Measurements from ENCODE around the gene TFDP2. TPM values are rescaled to one million over a fixed set of nuclear protein-coding genes. Genes with fewer than 3 reads are reported as not detected.

The TFDP2 gene
- total RNA-seq, 1 donor from 2014 or later, result 36.7 TPM

DNA sequence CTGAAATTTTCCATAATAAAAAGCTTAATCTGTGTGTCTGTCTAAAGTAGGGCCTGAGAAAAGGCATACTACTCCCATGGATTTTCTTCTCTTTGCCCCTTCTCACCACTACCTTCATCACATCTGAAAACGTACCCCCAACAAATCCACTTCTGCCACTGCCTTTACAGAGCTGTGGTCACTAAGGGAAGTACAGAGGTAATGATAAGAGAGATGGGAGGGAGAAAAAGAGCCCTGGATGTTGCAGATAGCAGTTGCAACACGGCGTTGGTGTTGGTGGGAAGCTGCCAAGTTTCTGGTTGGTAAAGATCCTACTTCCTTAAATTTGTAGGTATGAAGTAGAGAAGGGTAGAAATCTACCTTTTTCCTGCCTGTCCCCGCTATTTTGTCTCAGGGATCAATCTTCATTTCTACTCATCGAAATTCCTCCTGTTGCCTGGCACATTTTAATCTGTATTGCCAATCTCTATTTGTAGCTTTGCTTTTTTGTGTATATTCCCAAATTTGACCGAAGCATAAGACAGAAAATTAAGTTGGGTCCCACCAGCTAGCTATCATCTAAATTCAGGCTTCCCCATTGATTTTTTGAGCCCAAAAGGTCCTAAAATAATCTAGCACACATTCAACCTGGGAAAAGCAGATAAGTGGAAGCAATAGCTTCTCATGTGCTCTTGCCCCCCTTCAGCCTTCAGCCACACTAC, 102.9 kb downstream of the TFDP2 start:
- no peak for DNase-seq (ENCODE audit: low spot score)

DNA sequence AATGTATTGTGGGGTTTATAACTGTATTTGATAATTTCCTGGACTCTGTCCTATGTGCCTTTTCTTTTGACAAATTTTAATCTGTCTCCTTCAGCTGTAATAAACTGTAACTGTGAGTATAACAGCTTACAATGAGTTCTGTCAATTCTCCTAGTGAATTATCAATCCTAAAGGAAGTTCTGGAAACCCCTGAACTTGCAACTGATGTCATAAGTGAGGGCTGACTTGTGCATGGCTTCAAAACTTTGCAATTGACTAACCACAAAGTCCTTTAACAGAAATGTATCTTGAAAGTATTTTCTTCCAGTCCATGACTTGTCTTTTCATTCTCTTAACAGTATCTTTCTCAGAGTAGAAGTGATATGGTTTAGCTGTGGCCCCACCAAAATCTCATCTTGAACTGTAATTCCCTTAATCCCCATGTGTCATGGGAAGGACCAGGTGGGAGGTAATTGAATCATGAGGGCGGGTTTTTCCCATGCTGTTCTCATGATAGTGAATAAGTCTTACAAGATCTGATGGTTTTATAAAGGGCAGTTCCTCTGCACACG, 108.3 kb downstream of the TFDP2 start:
- H3K9me3 Mint-ChIP-seq, result no peaks in the 10 kb centered on the region
- no peaks in the 10 kb centered on the region for H3K36me3 Mint-ChIP-seq (ENCODE audit: low read depth)

More for the DNA sequence above, 102.9 kb downstream of the TFDP2 start:
- no peaks in the 10 kb centered on the region for H3K9me3 Mint-ChIP-seq
- no peaks in the 10 kb centered on the region for H3K36me3 Mint-ChIP-seq (ENCODE audit: low read depth)
- no peaks in the 10 kb centered on the region for H3K27me3 Mint-ChIP-seq (ENCODE audit: low read depth)
- no peak overlapping the region for H3K4me3 Mint-ChIP-seq (ENCODE audit: low read depth)
- intact Hi-C loops (cut with micrococcal nuclease), result no loop called here
- peaks cover under 1% of the 10 kb centered on the region for H3K4me1 Mint-ChIP-seq (ENCODE audit: low read depth)
- no peak overlapping the region for H3K27ac Mint-ChIP-seq

DNA sequence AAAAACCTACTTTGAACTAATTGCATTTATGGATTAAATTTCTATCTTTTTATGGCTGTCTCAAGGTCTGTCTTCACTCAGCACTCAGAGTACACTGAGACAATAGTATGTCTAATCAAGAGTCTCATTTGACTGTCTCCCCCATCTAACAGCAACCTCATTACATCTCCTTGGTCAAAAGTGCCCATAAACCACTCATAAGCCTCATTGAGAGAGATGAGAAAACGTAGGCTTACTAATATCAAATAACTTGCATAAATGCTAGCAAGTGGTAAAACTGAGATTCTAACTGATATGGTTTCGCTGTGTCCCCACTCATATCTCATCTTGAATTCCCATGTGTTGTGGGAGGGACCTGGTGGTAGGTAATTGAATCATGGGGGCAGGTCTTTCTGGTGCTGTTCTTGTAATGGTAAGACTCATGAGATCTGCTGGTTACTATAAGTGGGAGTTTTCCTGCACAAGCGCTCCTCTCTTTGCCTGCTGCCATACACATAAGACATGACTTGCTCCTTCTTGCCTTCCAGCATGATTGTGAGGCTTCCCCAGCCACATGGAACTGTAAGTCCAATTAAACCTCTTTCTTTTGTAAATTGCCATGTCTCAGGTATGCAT, 113.9 kb downstream of the TFDP2 start:
- H3K9me3 Mint-ChIP-seq, result no peaks in the 10 kb centered on the region
- H3K36me3 Mint-ChIP-seq (ENCODE audit: low read depth), result no peaks in the 10 kb centered on the region
- H3K27me3 Mint-ChIP-seq (ENCODE audit: low read depth), result peaks cover 2% of the 10 kb centered on the region
- no peak overlapping the region for H3K27ac Mint-ChIP-seq
- DNase-seq (ENCODE audit: low spot score), result no peak
- H3K4me1 Mint-ChIP-seq (ENCODE audit: low read depth), result peaks cover 5% of the 10 kb centered on the region
- no peak overlapping the region for H3K4me3 Mint-ChIP-seq (ENCODE audit: low read depth)
- intact Hi-C loops (cut with micrococcal nuclease), result no loop called here

More for the DNA sequence above, 108.3 kb downstream of the TFDP2 start:
- Mint-ChIP-seq H3K27me3 (ENCODE audit: low read depth) (peaks cover 2% of the 10 kb centered on the region), H3K4me1 (ENCODE audit: low read depth) (peaks cover 6% of the 10 kb centered on the region), H3K27ac (no peak overlapping the region), H3K4me3 (ENCODE audit: low read depth) (no peak overlapping the region)
- no peak for DNase-seq (ENCODE audit: low spot score)
- intact Hi-C loops (cut with micrococcal nuclease), result no loop called here

DNA sequence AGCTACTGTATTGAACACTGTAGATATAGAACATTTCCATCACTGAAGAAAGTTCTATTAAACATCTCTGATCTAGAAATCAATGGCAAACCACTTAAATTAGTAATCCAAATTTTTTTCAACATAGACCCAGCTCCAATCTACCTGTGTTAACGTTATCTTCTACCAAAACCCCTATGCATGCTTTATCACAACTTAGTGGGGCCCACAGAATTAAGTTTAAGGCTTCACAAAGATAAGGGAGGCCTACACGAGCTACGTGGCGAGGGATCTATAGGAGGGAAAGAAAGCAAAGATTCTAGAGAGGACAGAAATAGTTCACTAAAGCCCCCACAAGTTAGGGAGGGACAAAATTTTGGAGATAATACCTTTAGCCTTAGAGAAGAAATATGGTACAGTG, 116.1 kb downstream of the TFDP2 start:
- Mint-ChIP-seq H3K9me3 (no peaks in the 10 kb centered on the region), H3K27ac (no peak overlapping the region), H3K4me3 (ENCODE audit: low read depth) (no peak overlapping the region), H3K27me3 (ENCODE audit: low read depth) (no peaks in the 10 kb centered on the region), H3K4me1 (ENCODE audit: low read depth) (peaks cover 18% of the 10 kb centered on the region), H3K36me3 (ENCODE audit: low read depth) (no peaks in the 10 kb centered on the region)
- DNase-seq (ENCODE audit: low spot score), result no peak
- intact Hi-C loops (cut with micrococcal nuclease), result no loop called here

DNA sequence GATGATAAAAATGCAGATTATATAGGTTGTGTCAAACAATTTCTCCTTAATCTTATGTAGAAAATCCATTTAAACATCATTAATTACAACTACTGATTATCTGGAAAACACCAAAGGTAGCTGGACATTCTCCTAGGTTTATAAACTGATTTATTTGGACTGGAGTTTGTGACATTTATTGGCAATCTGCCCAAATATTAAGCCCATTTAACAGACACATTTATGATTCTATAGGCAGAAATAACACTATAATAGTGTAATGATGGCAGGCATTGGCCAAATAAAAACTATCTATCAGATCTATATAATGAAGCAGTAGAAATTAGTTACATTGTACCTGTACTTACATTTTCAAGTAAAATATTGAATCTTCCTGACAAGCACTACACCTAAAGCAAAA, 117.8 kb downstream of the TFDP2 start:
- no peaks in the 10 kb centered on the region for H3K9me3 Mint-ChIP-seq
- intact Hi-C loops (cut with micrococcal nuclease), result no loop called here

DNA sequence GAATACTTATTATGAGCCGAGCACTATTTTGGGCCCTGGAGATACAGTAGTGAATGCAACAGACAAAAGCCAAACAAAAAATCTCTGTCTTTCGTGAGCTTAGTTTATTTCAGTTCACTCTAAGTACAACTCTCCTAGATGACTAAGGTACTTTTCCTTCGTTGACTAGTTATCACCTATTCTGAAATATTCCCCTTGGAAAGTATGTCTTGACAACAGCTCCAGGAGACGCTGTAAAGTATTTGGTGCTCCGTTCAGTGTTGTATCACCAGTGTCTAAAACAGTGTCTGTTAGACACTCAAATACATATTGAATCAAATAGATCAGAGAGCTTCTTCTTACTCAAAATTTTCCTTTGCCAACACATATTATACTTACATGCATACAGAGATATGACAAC, 119.6 kb downstream of the TFDP2 start:
- H3K4me1 Mint-ChIP-seq (ENCODE audit: low read depth), result peaks cover 27% of the 10 kb centered on the region
- intact Hi-C loops (cut with micrococcal nuclease), result loop anchor here (5.0 to 10.0 kb wide), 2 partner anchors 198 to 545 kb away; partner anchors contain the start of genes ATR and GK5

More for the DNA sequence above, 117.8 kb downstream of the TFDP2 start:
- H3K27ac Mint-ChIP-seq, result no peak overlapping the region
- H3K4me3 Mint-ChIP-seq (ENCODE audit: low read depth), result no peak overlapping the region
- peaks cover 29% of the 10 kb centered on the region for H3K4me1 Mint-ChIP-seq (ENCODE audit: low read depth)
- no peaks in the 10 kb centered on the region for H3K36me3 Mint-ChIP-seq (ENCODE audit: low read depth)
- H3K27me3 Mint-ChIP-seq (ENCODE audit: low read depth), result no peaks in the 10 kb centered on the region
- no peak for DNase-seq (ENCODE audit: low spot score)

DNA sequence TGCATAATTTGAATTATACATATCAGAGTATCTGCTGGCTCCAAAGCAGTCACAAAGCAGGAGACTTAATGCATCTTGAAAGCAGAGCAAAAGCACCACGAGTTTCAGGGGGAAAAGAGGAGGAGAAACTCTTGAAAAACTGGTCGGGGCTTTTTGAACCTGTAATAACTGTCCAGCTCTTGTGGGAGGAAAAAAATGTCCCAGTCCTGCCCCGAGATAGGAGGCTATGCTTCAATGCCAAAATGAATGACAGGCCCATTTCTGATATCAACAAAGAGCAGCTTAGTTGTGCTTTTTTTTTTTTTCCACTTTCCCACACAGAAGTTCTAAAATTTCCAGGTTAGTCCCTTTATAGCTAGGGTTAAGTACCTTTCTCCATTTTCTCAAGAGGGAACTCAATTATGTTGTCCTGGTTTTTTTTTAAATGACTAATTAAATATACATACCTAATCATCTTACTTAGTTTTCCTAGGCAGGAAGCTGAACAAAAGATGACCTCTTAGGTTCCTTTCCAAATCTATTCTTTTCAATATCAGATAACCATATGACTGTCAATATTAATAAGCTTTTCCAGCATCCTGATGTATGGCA, 120.2 kb downstream of the TFDP2 start:
- intact Hi-C loops (cut with micrococcal nuclease), result loop anchor here (5.0 to 10.0 kb wide), 2 partner anchors 198 to 546 kb away; partner anchors contain the start of genes ATR and GK5
- no peak for DNase-seq (ENCODE audit: low spot score)
- H3K4me1 Mint-ChIP-seq (ENCODE audit: low read depth), result peaks cover 30% of the 10 kb centered on the region
- H3K27me3 Mint-ChIP-seq (ENCODE audit: low read depth), result no peaks in the 10 kb centered on the region
- no peak overlapping the region for H3K4me3 Mint-ChIP-seq (ENCODE audit: low read depth)
- peaks cover 3% of the 10 kb centered on the region for H3K36me3 Mint-ChIP-seq (ENCODE audit: low read depth)
- no peak overlapping the region for H3K27ac Mint-ChIP-seq
- no peaks in the 10 kb centered on the region for H3K9me3 Mint-ChIP-seq

More for the DNA sequence above, 119.6 kb downstream of the TFDP2 start:
- no peaks in the 10 kb centered on the region for H3K9me3 Mint-ChIP-seq
- no peak for DNase-seq (ENCODE audit: low spot score)
- no peak overlapping the region for H3K4me3 Mint-ChIP-seq (ENCODE audit: low read depth)
- H3K27me3 Mint-ChIP-seq (ENCODE audit: low read depth), result no peaks in the 10 kb centered on the region
- no peak overlapping the region for H3K27ac Mint-ChIP-seq
- no peaks in the 10 kb centered on the region for H3K36me3 Mint-ChIP-seq (ENCODE audit: low read depth)

DNA sequence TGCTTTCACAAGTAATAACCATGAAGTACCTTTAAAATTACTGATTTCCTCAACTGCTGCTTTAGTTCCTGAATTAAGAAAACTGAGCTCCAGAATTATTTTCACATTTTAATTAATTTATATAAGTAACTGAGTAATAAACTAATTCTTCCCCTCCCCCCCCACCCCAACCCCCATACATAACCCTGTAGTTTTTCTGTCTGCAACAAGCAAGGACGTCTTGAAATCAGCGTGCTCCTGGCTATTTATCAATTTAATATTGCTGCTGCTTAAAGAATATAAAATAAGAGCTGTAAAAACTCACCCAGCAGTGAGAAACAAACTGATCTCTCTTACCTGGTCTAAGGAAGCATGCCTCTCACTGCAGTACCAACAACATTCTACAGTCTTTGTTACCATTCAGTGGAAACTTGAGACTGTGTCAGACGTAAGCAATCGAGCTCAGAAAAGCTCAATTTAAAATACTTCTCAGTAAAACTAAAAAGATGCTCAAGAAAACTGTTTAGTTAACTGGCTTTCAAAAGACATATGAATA, 121.0 kb downstream of the TFDP2 start:
- Mint-ChIP-seq H3K4me3 (ENCODE audit: low read depth) (peak overlapping the region; percentile 90), H3K4me1 (ENCODE audit: low read depth) (peaks cover 31% of the 10 kb centered on the region), H3K9me3 (no peaks in the 10 kb centered on the region), H3K36me3 (ENCODE audit: low read depth) (peaks cover 6% of the 10 kb centered on the region), H3K27me3 (ENCODE audit: low read depth) (no peaks in the 10 kb centered on the region), H3K27ac (peak overlapping the region; percentile 86)
- peak; percentile 26 for DNase-seq (ENCODE audit: low spot score)
- intact Hi-C loops (cut with micrococcal nuclease), result loop anchor here (5.0 to 10.0 kb wide), 2 partner anchors 199 to 546 kb away; partner anchors contain the start of genes ATR and GK5

DNA sequence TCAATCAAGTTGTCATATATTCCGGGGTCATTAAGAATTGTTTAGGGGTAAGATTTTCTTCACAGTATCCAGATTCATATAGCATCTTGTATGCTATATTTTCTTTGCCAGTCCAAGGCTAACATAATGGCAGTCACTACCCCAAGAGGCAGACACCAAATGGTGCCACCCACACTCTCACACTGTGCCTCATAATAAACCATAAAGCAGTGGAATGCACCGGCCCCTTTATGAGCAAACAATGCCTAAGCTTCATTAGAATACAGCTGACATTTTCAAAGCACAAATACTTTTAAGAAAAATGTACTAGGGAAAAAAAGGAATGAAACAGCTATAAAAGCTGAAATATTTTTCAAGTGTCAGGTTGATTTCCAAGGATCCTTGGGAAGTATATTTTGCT, 121.6 kb downstream of the TFDP2 start:
- H3K9me3 Mint-ChIP-seq, result no peaks in the 10 kb centered on the region
- H3K27ac Mint-ChIP-seq, result peak overlapping the region; percentile 66
- H3K36me3 Mint-ChIP-seq (ENCODE audit: low read depth), result peaks cover 6% of the 10 kb centered on the region
- peak overlapping the region; percentile 78 for H3K4me3 Mint-ChIP-seq (ENCODE audit: low read depth)
- DNase-seq (ENCODE audit: low spot score), result no peak
- H3K4me1 Mint-ChIP-seq (ENCODE audit: low read depth), result peaks cover 31% of the 10 kb centered on the region
- no peaks in the 10 kb centered on the region for H3K27me3 Mint-ChIP-seq (ENCODE audit: low read depth)
- intact Hi-C loops (cut with micrococcal nuclease), result loop anchor here (2.0 to 10.0 kb wide), 3 partner anchors 121 to 547 kb away; partner anchors contain the start of genes ATR, GK5 and TFDP2

DNA sequence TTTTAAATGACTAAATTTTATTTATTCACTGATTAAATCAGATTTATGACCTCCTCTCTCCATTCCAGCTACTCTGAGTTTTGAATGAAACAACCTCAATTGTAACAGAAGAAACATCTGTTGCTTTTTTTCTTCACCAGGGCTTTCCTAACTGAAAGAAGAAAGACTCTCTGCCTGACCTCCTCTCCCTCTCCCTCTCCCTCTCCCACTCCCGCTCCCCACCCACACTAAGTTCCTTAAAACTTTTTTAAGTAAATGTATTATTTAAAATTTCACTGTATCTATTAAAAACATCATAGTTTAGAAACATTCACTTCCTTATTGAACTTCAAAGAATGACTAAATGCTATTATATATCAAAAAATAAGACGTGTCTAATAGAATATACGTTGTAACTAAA, 122.0 kb downstream of the TFDP2 start:
- Mint-ChIP-seq H3K27ac (peak overlapping the region; percentile 18), H3K36me3 (ENCODE audit: low read depth) (peaks cover 6% of the 10 kb centered on the region), H3K4me1 (ENCODE audit: low read depth) (peaks cover 33% of the 10 kb centered on the region), H3K4me3 (ENCODE audit: low read depth) (peak overlapping the region; percentile 78), H3K27me3 (ENCODE audit: low read depth) (no peaks in the 10 kb centered on the region), H3K9me3 (no peaks in the 10 kb centered on the region)
- DNase-seq (ENCODE audit: low spot score), result no peak
- intact Hi-C loops (cut with micrococcal nuclease), result loop anchor here (2.0 to 10.0 kb wide), 3 partner anchors 122 to 548 kb away; partner anchors contain the start of genes ATR, GK5 and TFDP2

DNA sequence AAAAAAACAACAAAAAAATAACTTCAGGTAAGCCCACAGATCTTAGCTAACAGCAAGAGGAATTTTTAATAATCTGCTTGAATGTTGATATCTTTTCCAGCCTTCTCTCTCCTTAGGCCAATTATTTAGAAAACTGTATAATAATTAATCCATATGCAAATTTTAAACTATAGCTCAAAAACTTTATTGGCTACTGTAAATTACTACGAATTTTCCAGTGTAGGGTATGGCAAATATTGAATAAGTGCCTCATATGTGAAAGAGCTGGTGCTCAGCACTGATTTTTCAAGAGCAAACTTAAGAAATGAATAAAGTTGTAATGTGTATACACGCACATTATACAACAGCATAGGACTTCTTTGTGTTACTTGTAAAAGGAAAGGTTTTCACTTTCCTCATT, 123.0 kb downstream of the TFDP2 start:
- H3K4me3 Mint-ChIP-seq (ENCODE audit: low read depth), result peak overlapping the region; percentile 28
- no peaks in the 10 kb centered on the region for H3K27me3 Mint-ChIP-seq (ENCODE audit: low read depth)
- peaks cover 6% of the 10 kb centered on the region for H3K36me3 Mint-ChIP-seq (ENCODE audit: low read depth)
- intact Hi-C loops (cut with micrococcal nuclease), result loop anchor here (2.0 to 10.0 kb wide), 3 partner anchors 122 to 548 kb away; partner anchors contain the start of genes ATR, GK5 and TFDP2
- DNase-seq (ENCODE audit: low spot score), result no peak
- H3K9me3 Mint-ChIP-seq, result no peaks in the 10 kb centered on the region
- H3K27ac Mint-ChIP-seq, result no peak overlapping the region
- peaks cover 41% of the 10 kb centered on the region for H3K4me1 Mint-ChIP-seq (ENCODE audit: low read depth)

DNA sequence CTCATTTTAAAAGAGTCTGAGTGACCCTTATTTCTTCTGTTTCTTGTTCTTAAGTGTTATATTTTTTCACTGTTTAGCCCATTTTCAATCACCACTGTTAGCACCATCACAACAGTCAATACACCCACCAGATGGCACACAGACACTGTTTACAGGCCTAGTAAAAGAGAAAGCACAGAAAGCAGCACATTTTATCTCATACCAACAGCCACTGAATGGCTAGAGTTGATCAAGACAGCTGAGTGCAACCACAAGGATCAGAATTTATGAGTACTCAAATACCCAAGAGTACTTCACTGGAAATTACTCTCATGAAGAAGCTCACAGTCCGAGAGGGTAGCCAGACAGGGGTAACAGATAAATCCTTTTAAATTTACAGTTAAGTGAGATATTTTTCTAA, 127.0 kb downstream of the TFDP2 start:
- Mint-ChIP-seq H3K4me3 (ENCODE audit: low read depth) (no peak overlapping the region), H3K36me3 (ENCODE audit: low read depth) (peaks cover 13% of the 10 kb centered on the region), H3K27ac (peak overlapping the region; percentile 53), H3K27me3 (ENCODE audit: low read depth) (no peaks in the 10 kb centered on the region), H3K4me1 (ENCODE audit: low read depth) (peaks cover 36% of the 10 kb centered on the region), H3K9me3 (no peaks in the 10 kb centered on the region)
- intact Hi-C loops (cut with micrococcal nuclease), result loop anchor here (1.0 to 10.0 kb wide), 3 partner anchors 82 to 552 kb away; partner anchors contain the start of gene ATR
- no peak for DNase-seq (ENCODE audit: low spot score)

All from activated T-helper 2 cell treated with anti-CD3 and anti-CD28 coated beads, Interferon-gamma antibody, Interleukin-2, Interleukin-4, amounts not matched to agents 10 μg/mL and 5 μg/mL and 100 μg/mL, durations not matched to agents 14 hours and 24 hours and 36 hours (primary cell).